OCI-LY1 (cell line): ENCODE data around the gene NEURL1.

Experiments
- CTCF ChIP-seq: fragments of 200-600 bp; sonication (generic), shearing (Covaris generic); IDR thresholded peaks from 2 replicates; pipeline ENCODE4 v1.5.1; 2017; ENCODE audit warnings: mild to moderate bottlenecking, antibody characterized with exemption, low read length, moderate library complexity, mixed read lengths
- EZH2 ChIP-seq: fragments of 200-600 bp; sonication (generic), shearing (Covaris generic); IDR thresholded peaks from 2 replicates; pipeline ENCODE4 v1.8.0; 2017; ENCODE audit warnings: borderline replicate concordance, mixed run types, mild to moderate bottlenecking, antibody characterized with exemption, low read length, moderate library complexity, mixed read lengths

DNA sequence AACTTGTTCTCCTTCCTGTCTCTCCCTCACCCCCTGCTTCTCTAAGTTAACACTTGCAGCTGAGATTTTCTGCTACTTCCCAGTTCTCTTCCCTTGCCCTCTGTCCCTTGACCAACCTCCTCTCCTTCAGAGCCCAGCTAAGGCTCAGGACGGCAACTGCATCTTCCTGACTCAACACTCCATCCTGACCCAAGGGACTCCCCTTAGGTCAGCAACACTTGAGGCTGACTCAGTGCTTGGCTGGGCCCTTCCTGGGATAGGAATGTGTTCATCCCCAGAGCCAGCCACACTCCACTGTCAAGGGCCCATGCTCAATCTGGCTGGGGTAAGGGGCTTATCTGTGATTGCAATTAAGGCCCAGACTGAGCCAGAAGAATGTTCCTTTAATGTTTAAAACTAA is 44.8 kb upstream of the NEURL1 start:
- TF ChIP-seq CTCF (no peak), EZH2 (no peak)
